Keratinocyte (primary cell): ENCODE data around the gene NRXN2. TPM values are rescaled to one million over a fixed set of nuclear protein-coding genes. Genes with fewer than 3 reads are reported as not detected.

Experiments
- DNase-seq: peaks from one replicate; pipeline ENCODE4 v3.0.0-alpha.2; 2011; ENCODE audit warnings: low read depth, missing footprints, low spot score
- FAIRE-seq: peaks from 2 replicates; lab custom pipeline; 2011; peaks lifted over from hg19 to GRCh38; lab: Jason Lieb, UNC
- H2AFZ ChIP-seq: 2 replicates; pipeline ENCODE4 v1.6.0; 2012; ENCODE audit warnings: low read length, control low read depth, inconsistent platforms; ENCODE audit not compliant: control insufficient read depth
- H3K27ac ChIP-seq: 2 replicates; pipeline ENCODE4 v1.5.1; 2011; ENCODE audit warnings: low read length; ENCODE audit not compliant: control insufficient read depth, insufficient read depth
- H3K27me3 ChIP-seq: 3 replicates; pipeline ENCODE4 v1.6.0; 2011; ENCODE audit warnings: low read length; ENCODE audit not compliant: control insufficient read depth, insufficient read depth; ENCODE audit errors: extremely low read depth
- H3K36me3 ChIP-seq, 2 experiments: 2 replicates in 1 of 2; 3 replicates in 1 of 2; pipeline ENCODE4 v1.5.1; 2011; ENCODE audit warnings: low read length in 2 of 2, mild to moderate bottlenecking in 1 of 2; ENCODE audit not compliant: control insufficient read depth in 2 of 2, insufficient read depth in 2 of 2; ENCODE audit errors: extremely low read depth in 1 of 2
- H3K4me1 ChIP-seq: 3 replicates; pipeline ENCODE4 v1.5.1; 2011; ENCODE audit warnings: low read length; ENCODE audit not compliant: control insufficient read depth, insufficient read depth; ENCODE audit errors: extremely low read depth
- H3K4me2 ChIP-seq: 3 replicates; pipeline ENCODE4 v1.6.0; 2011; ENCODE audit warnings: low read depth, low read length; ENCODE audit not compliant: control insufficient read depth, insufficient read depth; ENCODE audit errors: extremely low read depth
- H3K4me3 ChIP-seq, 3 experiments: fragments of 200-600 bp in 1 of 3; sonication (generic) in 1 of 3; 2 replicates in 2 of 3; 3 replicates in 1 of 3; pipeline ENCODE4 v1.5.1; 2011 to 2016; ENCODE audit warnings: low read length in 3 of 3, mild to moderate bottlenecking in 3 of 3, control low read depth in 2 of 3, inconsistent platforms in 1 of 3, low read depth in 1 of 3, mixed read lengths in 1 of 3, mixed run types in 1 of 3, moderate library complexity in 1 of 3; ENCODE audit not compliant: control insufficient read depth in 2 of 3, insufficient read depth in 2 of 3; ENCODE audit errors: extremely low read depth in 1 of 3
- H3K79me2 ChIP-seq: 2 replicates; pipeline ENCODE4 v1.6.0; 2012; ENCODE audit warnings: low read length; ENCODE audit not compliant: control insufficient read depth, insufficient read depth
- H3K9ac ChIP-seq: 3 replicates; pipeline ENCODE4 v1.6.0; 2011; ENCODE audit warnings: low read length; ENCODE audit not compliant: control insufficient read depth, insufficient read depth; ENCODE audit errors: extremely low read depth
- H3K9me1 ChIP-seq: 3 replicates; pipeline ENCODE4 v1.6.0; 2011; ENCODE audit warnings: low read length; ENCODE audit not compliant: control insufficient read depth, insufficient read depth; ENCODE audit errors: extremely low read depth
- H3K9me3 ChIP-seq: 2 replicates; pipeline ENCODE4 v1.5.1; 2012; ENCODE audit warnings: low read depth, low read length; ENCODE audit not compliant: control insufficient read depth
- H4K20me1 ChIP-seq: 3 replicates; pipeline ENCODE4 v1.6.0; 2011; ENCODE audit warnings: low read length; ENCODE audit not compliant: control insufficient read depth, insufficient read depth; ENCODE audit errors: extremely low read depth
- EZH2 ChIP-seq: IDR thresholded peaks from one replicate; pipeline ENCODE4 v1.6.1; 2012; ENCODE audit warnings: inconsistent platforms, mild to moderate bottlenecking, low read length, moderate library complexity
- dilution Hi-C: fragments of 300-500 bp; cut with MboI; formaldehyde crosslinking; loops from one replicate; pipeline ENCODE4 v1.7.0; 2020; ENCODE audit warnings: low sequenced_read_pairs; ENCODE audit not compliant: extremely low pct_ligation_motif_present
- polyA plus RNA-seq, 5 experiments: library from polyadenylated mRNA; depleted of rRNA in 3 of 5; stranded (reverse) in 3 of 5; stranded (forward) in 1 of 5; unstranded in 1 of 5; fragments of >200 nt; gene quantifications; 1 replicate in 1 of 5; 2 replicates in 3 of 5; 3 replicates in 1 of 5; pipeline versions ENCODE4 v1.2.1 to v1.2.3, GENCODE V29; 2011 to 2012; ENCODE audit warnings: missing spikeins in 2 of 5, low read depth in 1 of 5, low replicate concordance in 1 of 5
- TF ChIP-seq, protein P1 (sequence below), 3 experiments: IDR thresholded peaks in 1 of 3; conservative IDR thresholded peaks in 1 of 3; optimal IDR thresholded peaks in 1 of 3; 2 replicates in 2 of 3; 3 replicates in 1 of 3; pipeline versions ENCODE3 to v1.5.1; 2011; ENCODE audit warnings: low read length in 3 of 3, mild to moderate bottlenecking in 3 of 3, moderate library complexity in 2 of 3, control low read depth in 1 of 3, inconsistent platforms in 1 of 3; ENCODE audit not compliant: insufficient read depth in 2 of 3; ENCODE audit errors: extremely low read depth in 1 of 3

The NRXN2 gene
- polyA plus RNA-seq, 1 donor (not counting 4 experiments of a cell fraction or from before 2014, with no cell fraction given), result not detected

DNA sequence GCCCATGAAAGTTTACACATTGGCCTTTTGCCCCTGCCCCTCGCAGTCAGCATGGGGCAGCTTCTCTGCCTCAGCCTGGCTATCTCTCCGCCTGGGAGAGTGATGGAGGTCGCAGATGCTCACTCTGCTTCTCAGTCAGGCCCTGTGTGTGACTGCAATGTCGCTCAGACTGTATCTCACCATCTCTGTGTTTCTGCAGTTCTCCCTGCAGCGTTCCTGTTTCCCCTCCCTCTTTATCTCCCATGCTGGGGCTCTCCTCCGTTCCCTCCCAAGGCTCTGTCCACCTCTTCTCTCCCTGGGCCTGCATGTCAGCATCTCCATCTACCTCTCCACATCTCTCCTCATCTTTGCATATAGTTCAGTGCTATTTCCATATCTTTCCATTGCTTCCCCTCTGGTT lies 93.9 kb downstream of the NRXN2 start:
- Histone ChIP-seq H3K27ac (no peak overlapping the region), H3K4me3 (no peak overlapping the region)
- dilution Hi-C loops, result no loop called here

DNA sequence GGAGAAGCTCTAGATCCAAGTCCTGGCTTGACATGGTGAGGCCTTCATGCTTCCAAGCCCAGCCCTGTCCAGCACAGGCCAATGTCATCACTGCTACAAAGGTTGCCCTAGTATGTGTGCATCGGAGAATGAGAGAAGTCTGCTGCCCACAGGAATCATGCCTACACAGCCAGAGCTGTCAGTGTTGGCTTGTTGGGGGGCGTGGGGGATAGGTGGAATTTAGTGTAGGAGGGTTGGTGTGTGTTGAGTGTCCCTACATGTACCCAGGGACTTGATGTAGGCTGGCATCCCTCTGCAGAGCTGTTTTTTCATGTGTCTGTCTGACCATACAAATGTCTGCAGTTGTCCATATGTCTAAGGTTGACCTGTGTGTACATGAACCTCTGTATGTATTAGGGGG lies 94.4 kb downstream of the NRXN2 start:
- Histone ChIP-seq H3K36me3 (no peaks in the 10 kb centered on the region), H3K79me2 (no peaks in the 10 kb centered on the region), H3K4me3 (no peak overlapping the region), H3K27ac (no peak overlapping the region), H3K27me3 (peaks cover 15% of the 10 kb centered on the region), H2AFZ (no peak overlapping the region), H3K9me1 (no peaks in the 10 kb centered on the region), H3K9ac (no peak overlapping the region), H3K4me2 (no peak overlapping the region), H4K20me1 (peaks cover 3% of the 10 kb centered on the region), H3K9me3 (no peaks in the 10 kb centered on the region), H3K4me1 (no peaks in the 10 kb centered on the region)
- dilution Hi-C loops, result no loop called here
- DNase-seq (no peak), FAIRE-seq (no peak)
- TF ChIP-seq EZH2, result no peak
- TF ChIP-seq, protein P1, sequence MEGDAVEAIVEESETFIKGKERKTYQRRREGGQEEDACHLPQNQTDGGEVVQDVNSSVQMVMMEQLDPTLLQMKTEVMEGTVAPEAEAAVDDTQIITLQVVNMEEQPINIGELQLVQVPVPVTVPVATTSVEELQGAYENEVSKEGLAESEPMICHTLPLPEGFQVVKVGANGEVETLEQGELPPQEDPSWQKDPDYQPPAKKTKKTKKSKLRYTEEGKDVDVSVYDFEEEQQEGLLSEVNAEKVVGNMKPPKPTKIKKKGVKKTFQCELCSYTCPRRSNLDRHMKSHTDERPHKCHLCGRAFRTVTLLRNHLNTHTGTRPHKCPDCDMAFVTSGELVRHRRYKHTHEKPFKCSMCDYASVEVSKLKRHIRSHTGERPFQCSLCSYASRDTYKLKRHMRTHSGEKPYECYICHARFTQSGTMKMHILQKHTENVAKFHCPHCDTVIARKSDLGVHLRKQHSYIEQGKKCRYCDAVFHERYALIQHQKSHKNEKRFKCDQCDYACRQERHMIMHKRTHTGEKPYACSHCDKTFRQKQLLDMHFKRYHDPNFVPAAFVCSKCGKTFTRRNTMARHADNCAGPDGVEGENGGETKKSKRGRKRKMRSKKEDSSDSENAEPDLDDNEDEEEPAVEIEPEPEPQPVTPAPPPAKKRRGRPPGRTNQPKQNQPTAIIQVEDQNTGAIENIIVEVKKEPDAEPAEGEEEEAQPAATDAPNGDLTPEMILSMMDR (optimal IDR thresholded peaks at IDR 0.05 in 1 of 3, IDR thresholded peaks at IDR 0.05 in 1 of 3, conservative IDR thresholded peaks at IDR 0.05 in 1 of 3; ENCODE audit: extremely low read depth in 1 of 3, insufficient read depth in 2 of 3, low read length in 3 of 3), result no peak

More for the DNA sequence above, 93.9 kb downstream of the NRXN2 start:
- H3K9me1 ChIP-seq, result no peaks in the 10 kb centered on the region
- H3K36me3 ChIP-seq, result no peaks in the 10 kb centered on the region
- no peak overlapping the region for H2AFZ ChIP-seq
- TF ChIP-seq EZH2, result no peak
- TF ChIP-seq, protein P1 (optimal IDR thresholded peaks at IDR 0.05 in 1 of 3, IDR thresholded peaks at IDR 0.05 in 1 of 3, conservative IDR thresholded peaks at IDR 0.05 in 1 of 3; ENCODE audit: extremely low read depth in 1 of 3, insufficient read depth in 2 of 3, low read length in 3 of 3), result no peak
- FAIRE-seq, result no peak
- no peaks in the 10 kb centered on the region for H3K9me3 ChIP-seq
- no peaks in the 10 kb centered on the region for H3K4me1 ChIP-seq
- H3K27me3 ChIP-seq, result peaks cover 15% of the 10 kb centered on the region
- H4K20me1 ChIP-seq, result peaks cover 3% of the 10 kb centered on the region
- no peak overlapping the region for H3K9ac ChIP-seq
- no peak for DNase-seq
- no peaks in the 10 kb centered on the region for H3K79me2 ChIP-seq
- no peak overlapping the region for H3K4me2 ChIP-seq
